Measurements from ENCODE around the gene AMACR. TPM values are rescaled to one million over a fixed set of nuclear protein-coding genes. Genes with fewer than 3 reads are reported as not detected.

The AMACR gene
- total and polyA plus RNA-seq, 2 of the 13 experiments (the other 11 are each of a cell fraction or from before 2014, with no cell fraction given): 8.9 to 19.7 TPM

DNA sequence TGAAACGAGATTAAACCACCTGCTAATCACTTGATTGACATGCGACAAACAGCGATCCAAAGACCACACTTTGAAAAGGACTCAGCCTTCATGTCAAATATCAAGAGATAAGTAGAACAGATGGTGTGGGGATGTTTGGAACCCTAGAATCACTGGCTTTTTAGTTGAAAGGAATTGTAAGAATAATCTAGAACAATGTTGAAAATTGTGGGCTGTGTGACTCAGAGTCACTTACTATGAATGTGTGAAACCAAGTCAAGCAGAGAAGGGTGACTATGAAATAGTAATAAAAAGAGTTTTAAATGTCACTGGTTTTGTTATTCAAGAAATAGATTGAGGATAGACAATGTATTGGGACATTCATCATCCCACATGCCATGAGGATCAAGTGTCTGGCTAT lies 49.3 kb upstream of the AMACR start:
- 97% methylated on average over 3 of the region's 3 CpGs for WGBS (ENCODE audit: low lambda C conversion rate)
- no peaks in the 10 kb centered on the region for H4K20me1 ChIP-seq (ENCODE audit: insufficient read depth, low read length)
- DNase-seq (ENCODE audit: low spot score) (no peak), ATAC-seq (no peak), FAIRE-seq (no peak)
- ChIA-PET CTCF (ENCODE audit: low intra/inter-chr PET ratio, low total read pairs) (no interaction called here), POLR2A (no interaction called here)
- no peak overlapping the region for H2AFZ ChIP-seq (ENCODE audit: low read length)
- H3K79me2 ChIP-seq (ENCODE audit: insufficient read depth, low read length): no peaks in the 10 kb centered on the region
- H3K4me2 ChIP-seq (ENCODE audit: low read depth, low read length): no peak overlapping the region
- intact Hi-C loops (cut with micrococcal nuclease; ENCODE audit: unreplicated experiment): no loop called here
- BruUV-seq (replicated peaks): no TSS peak
- H3K27ac ChIP-seq (ENCODE audit: extremely low read length, insufficient read depth, low read length): no peak overlapping the region
- TF ChIP-seq, protein P1, sequence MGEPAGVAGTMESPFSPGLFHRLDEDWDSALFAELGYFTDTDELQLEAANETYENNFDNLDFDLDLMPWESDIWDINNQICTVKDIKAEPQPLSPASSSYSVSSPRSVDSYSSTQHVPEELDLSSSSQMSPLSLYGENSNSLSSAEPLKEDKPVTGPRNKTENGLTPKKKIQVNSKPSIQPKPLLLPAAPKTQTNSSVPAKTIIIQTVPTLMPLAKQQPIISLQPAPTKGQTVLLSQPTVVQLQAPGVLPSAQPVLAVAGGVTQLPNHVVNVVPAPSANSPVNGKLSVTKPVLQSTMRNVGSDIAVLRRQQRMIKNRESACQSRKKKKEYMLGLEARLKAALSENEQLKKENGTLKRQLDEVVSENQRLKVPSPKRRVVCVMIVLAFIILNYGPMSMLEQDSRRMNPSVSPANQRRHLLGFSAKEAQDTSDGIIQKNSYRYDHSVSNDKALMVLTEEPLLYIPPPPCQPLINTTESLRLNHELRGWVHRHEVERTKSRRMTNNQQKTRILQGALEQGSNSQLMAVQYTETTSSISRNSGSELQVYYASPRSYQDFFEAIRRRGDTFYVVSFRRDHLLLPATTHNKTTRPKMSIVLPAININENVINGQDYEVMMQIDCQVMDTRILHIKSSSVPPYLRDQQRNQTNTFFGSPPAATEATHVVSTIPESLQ (CRISPR knock-in tag; conservative IDR thresholded peaks at IDR 0.05): no peak
- in situ Hi-C loops (cut with HindIII; ENCODE audit: extremely low pct_ligation_motif_present, low pct_unique_long_range_greater_than_20kb): no loop called here
- H3K27me3 ChIP-seq (ENCODE audit: control insufficient read depth in 1 of 2, insufficient read depth in 2 of 2, low read length in 2 of 2): no peaks in the 10 kb centered on the region; a peak in 1 of 5 replicates
- H3K36me3 ChIP-seq (replicated peaks in 1 of 2; ENCODE audit: control insufficient read depth in 1 of 2, insufficient read depth in 2 of 2, low read length in 2 of 2): peaks cover 2 to 5% of the 10 kb centered on the region in 2 experiments; a peak in 3 of 5 replicates
- H3K4me1 ChIP-seq (ENCODE audit: insufficient read depth, low read length): peaks cover 16% of the 10 kb centered on the region
- H3K9ac ChIP-seq (ENCODE audit: insufficient read depth, low read depth, low read length): no peak overlapping the region
- H3K4me3 ChIP-seq (replicated peaks in 1 of 3; ENCODE audit: insufficient read depth in 1 of 3, low read depth in 2 of 3, low read length in 3 of 3): no peak overlapping the region
- H3K9me3 ChIP-seq (ENCODE audit: low read length): peaks cover 6% of the 10 kb centered on the region; the same call in 1 of the 2 replicates

DNA sequence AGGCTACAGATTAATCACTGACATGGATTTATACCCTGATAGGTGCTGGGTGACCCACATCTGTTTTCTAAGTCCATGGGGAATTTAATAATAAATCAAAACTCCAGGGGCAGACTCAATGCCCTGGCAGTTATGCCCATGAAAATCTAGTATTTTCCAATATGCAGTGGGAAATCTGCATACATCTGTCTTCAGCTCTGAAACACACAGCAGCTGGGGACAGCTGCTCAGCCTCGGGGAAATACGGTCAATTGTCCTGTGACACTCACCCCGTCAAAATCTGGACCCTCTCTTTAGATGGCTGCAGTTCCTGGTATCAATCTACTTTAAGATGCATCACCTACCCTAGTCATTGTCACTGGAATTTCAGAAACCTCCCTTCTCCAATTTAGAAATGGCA lies 47.8 kb upstream of the AMACR start:
- no peak for TF ChIP-seq MIER2 (CRISPR knock-in tag; IDR thresholded peaks at IDR 0.05)
- in situ Hi-C loops (cut with HindIII; ENCODE audit: extremely low pct_ligation_motif_present, low pct_unique_long_range_greater_than_20kb): no loop called here
- BruUV-seq (replicated peaks): no TSS peak
- no peak overlapping the region for H3K4me3 ChIP-seq (replicated peaks in 1 of 3; ENCODE audit: insufficient read depth in 1 of 3, low read depth in 2 of 3, low read length in 3 of 3)
- no peak overlapping the region for H3K9ac ChIP-seq (ENCODE audit: insufficient read depth, low read depth, low read length)
- ATAC-seq: no peak
- ChIA-PET CTCF (ENCODE audit: low intra/inter-chr PET ratio, low total read pairs) (no interaction called here), POLR2A (no interaction called here)
- FAIRE-seq: no peak
- H3K36me3 ChIP-seq (replicated peaks in 1 of 2; ENCODE audit: control insufficient read depth in 1 of 2, insufficient read depth in 2 of 2, low read length in 2 of 2): peaks cover 6 to 9% of the 10 kb centered on the region in 2 experiments; a peak in 4 of 5 replicates
- no peak overlapping the region for H3K27ac ChIP-seq (ENCODE audit: extremely low read length, insufficient read depth, low read length)
- no peaks in the 10 kb centered on the region for H4K20me1 ChIP-seq (ENCODE audit: insufficient read depth, low read length)
- H2AFZ ChIP-seq (ENCODE audit: low read length): no peak overlapping the region
- no peaks in the 10 kb centered on the region for H3K79me2 ChIP-seq (ENCODE audit: insufficient read depth, low read length)
- no peak for DNase-seq (ENCODE audit: low spot score)
- intact Hi-C loops (cut with micrococcal nuclease; ENCODE audit: unreplicated experiment): no loop called here
- WGBS (ENCODE audit: low lambda C conversion rate): 96% methylated on average over 3 of the region's 3 CpGs
- H3K4me1 ChIP-seq (ENCODE audit: insufficient read depth, low read length): 0 out of 2 replicates have a peak, but pooled peaks cover 1% of the 10 kb centered on the region
- no peak overlapping the region for H3K4me2 ChIP-seq (ENCODE audit: low read depth, low read length)
- no peaks in the 10 kb centered on the region for H3K9me3 ChIP-seq (ENCODE audit: low read length)
- no peaks in the 10 kb centered on the region; a peak in 1 of 5 replicates for H3K27me3 ChIP-seq (ENCODE audit: control insufficient read depth in 1 of 2, insufficient read depth in 2 of 2, low read length in 2 of 2)
